ENCODE results near the gene PACRG. TPM values are rescaled to one million over a fixed set of nuclear protein-coding genes. Genes with fewer than 3 reads are reported as not detected.

Gene PACRG
- polyA plus RNA-seq, 5 donors = 5.6 to 6.9 (median 6.4) TPM

GRCh38 chr6:162709431-162709830 is 18.3 kb upstream of the PACRG start:
- DNase-seq = no peak

GRCh38 chr6:162710419-162710818 is 17.4 kb upstream of the PACRG start:
- DNase-seq = no peak

GRCh38 chr6:162710936-162711335 is 16.8 kb upstream of the PACRG start:
- no peak for DNase-seq

- DNase-seq = no peak
Observed at GRCh38 chr6:162711376-162711775, 16.4 kb upstream of the PACRG start.

- DNase-seq = no peak
Observed at GRCh38 chr6:162712694-162713093, 15.1 kb upstream of the PACRG start.

GRCh38 chr6:162713974-162714780 is 13.6 kb upstream of the PACRG start:
- no peak for DNase-seq

- DNase-seq = no peak
Observed at GRCh38 chr6:162715601-162716000, 12.2 kb upstream of the PACRG start.

- DNase-seq = no peak
Observed at GRCh38 chr6:162719528-162719927, 8.2 kb upstream of the PACRG start.

GRCh38 chr6:162721404-162721687 is 6.4 kb upstream of the PACRG start:
- no peak for DNase-seq

- DNase-seq = no peak
Observed at GRCh38 chr6:162722226-162722625, 5.5 kb upstream of the PACRG start.

- no peak for DNase-seq
Observed at GRCh38 chr6:162722633-162723032, 5.1 kb upstream of the PACRG start.

GRCh38 chr6:162726947-162727321 is 840 bp upstream of the PACRG start:
- peak in 1 of 2 donors; percentile 16 for DNase-seq

GRCh38 chr6:162728197-162728596 is 423 bp downstream of the PACRG start:
- no peak for DNase-seq

- no peak for DNase-seq
Observed at GRCh38 chr6:162728706-162729105, 932 bp downstream of the PACRG start.

- DNase-seq = no peak
Observed at GRCh38 chr6:162730502-162730901, 2.7 kb downstream of the PACRG start.

GRCh38 chr6:162733489-162733888 is 5.7 kb downstream of the PACRG start:
- DNase-seq = no peak

GRCh38 chr6:162736961-162737360 is 9.2 kb downstream of the PACRG start:
- no peak for DNase-seq

- no peak for DNase-seq
Observed at GRCh38 chr6:162750776-162751175, 23.0 kb downstream of the PACRG start.

GRCh38 chr6:162751211-162751859 is 23.6 kb downstream of the PACRG start:
- no peak for DNase-seq

GRCh38 chr6:162753775-162754174 is 26.0 kb downstream of the PACRG start:
- DNase-seq = no peak

- no peak for DNase-seq
Observed at GRCh38 chr6:162770136-162770535, 42.4 kb downstream of the PACRG start.

GRCh38 chr6:162770955-162771354 is 43.2 kb downstream of the PACRG start:
- DNase-seq = no peak

- no peak for DNase-seq
Observed at GRCh38 chr6:162772466-162772865, 44.7 kb downstream of the PACRG start.

- DNase-seq = no peak
Observed at GRCh38 chr6:162773996-162774395, 46.2 kb downstream of the PACRG start.

Data from right lung (tissue), 5 donors.